GM12878 (cell line): Measurements from ENCODE around the gene LAMA4. TPM values are rescaled to one million over a fixed set of nuclear protein-coding genes. Genes with fewer than 3 reads are reported as not detected.

ENCODE experiments used
- ATAC-seq: fragments of 200-7000 bp; cut with Tn5 transposase; 3 replicates; pipeline ENCODE4 v1.9.1; 2020; ENCODE audit warnings: mild to moderate bottlenecking, moderate library complexity
- BruUV-seq: library from RNA; stranded (reverse); fragments of 400-500 nt; replicated peaks from 2 replicates; lab custom pipeline; 2021; lab: Mats Ljungman, UMichigan
- CTCF ChIA-PET: fragments of 300-600 bp; sonication (Branson Sonifier 250); formaldehyde crosslinking; extraction: SDS; loops from one replicate; lab custom pipeline; 2021; ENCODE audit warnings: inconsistent platforms; lab: Yijun Ruan, JAX
- POLR2A ChIA-PET: fragments of 350-600 bp; formaldehyde crosslinking; extraction: SDS; loops from one replicate; lab custom pipeline; 2021; ENCODE audit warnings: inconsistent platforms; lab: Charles Lee
- RAD21 ChIA-PET: fragments of 300-600 bp; sonication (Branson Sonifier 250); formaldehyde crosslinking; loops from one replicate; lab custom pipeline; 2023; ENCODE audit warnings: antibody characterized with exemption; ENCODE audit not compliant: unreplicated experiment; lab: Charles Lee
- SMC1A ChIA-PET: fragments of 300-600 bp; sonication (Branson Sonifier 250); formaldehyde crosslinking; loops from one replicate; lab custom pipeline; 2023; ENCODE audit not compliant: unreplicated experiment, uncharacterized antibody; lab: Charles Lee
- DNase-seq: peaks from one replicate; pipeline ENCODE4 v3.0.0-alpha.2; 2011; ENCODE audit warnings: low read depth, low spot score
- FAIRE-seq: peaks from 3 replicates; lab custom pipeline; 2011; peaks lifted over from hg19 to GRCh38; lab: Jason Lieb, UNC
- H2AFZ ChIP-seq: 2 replicates; pipeline ENCODE4 v1.6.0; 2011; ENCODE audit warnings: low read depth, low read length, control low read depth; ENCODE audit not compliant: control insufficient read depth
- H3K27ac ChIP-seq: 2 replicates; pipeline ENCODE4 v1.5.1; 2011; ENCODE audit warnings: control low read depth; ENCODE audit not compliant: control insufficient read depth, insufficient read depth
- H3K27me3 ChIP-seq, 2 experiments: replicated peaks in 1 of 2; 2 replicates each; pipeline versions ENCODE4 v1.6.0 to v1.6.1; 2011; ENCODE audit warnings: low read length in 1 of 2; ENCODE audit not compliant: control insufficient read depth in 2 of 2, insufficient read depth in 2 of 2
- H3K36me3 ChIP-seq, 2 experiments: 2 replicates each; pipeline ENCODE4 v1.5.1; 2011; ENCODE audit warnings: low read length in 1 of 2; ENCODE audit not compliant: control insufficient read depth in 2 of 2, insufficient read depth in 2 of 2
- H3K4me1 ChIP-seq: 2 replicates; pipeline ENCODE4 v1.6.1; 2011; ENCODE audit warnings: mild to moderate bottlenecking, low read length, moderate library complexity, mixed read lengths; ENCODE audit not compliant: control insufficient read depth, insufficient read depth
- H3K4me2 ChIP-seq: 2 replicates; pipeline ENCODE4 v1.6.0; 2011; ENCODE audit warnings: control low read depth; ENCODE audit not compliant: control insufficient read depth, insufficient read depth
- H3K4me3 ChIP-seq: fragments of 200-600 bp; sonication (generic); 2 replicates; pipeline ENCODE4 v1.5.1; 2016
- H3K79me2 ChIP-seq: 2 replicates; pipeline ENCODE4 v1.6.0; 2011; ENCODE audit warnings: low read length; ENCODE audit not compliant: control insufficient read depth, insufficient read depth
- H3K9ac ChIP-seq: 2 replicates; pipeline ENCODE4 v1.8.0; 2011; ENCODE audit warnings: low read length, control low read depth, mixed read lengths; ENCODE audit not compliant: control insufficient read depth, insufficient read depth
- H3K9me3 ChIP-seq: replicated peaks from 3 replicates; pipeline ENCODE4 v1.5.1; 2011; ENCODE audit warnings: mild to moderate bottlenecking, low read length; ENCODE audit not compliant: control insufficient read depth, insufficient read depth
- H4K20me1 ChIP-seq: 2 replicates; pipeline ENCODE4 v1.6.0; 2011; ENCODE audit not compliant: control insufficient read depth, insufficient read depth
- E2F4 ChIP-seq: IDR thresholded peaks from 2 replicates; pipeline ENCODE4 v1.6.1; 2012; ENCODE audit warnings: low read depth, low read length, improper control_type of control experiment
- FOS ChIP-seq: IDR thresholded peaks from 3 replicates; pipeline ENCODE4 v1.6.1; 2011; ENCODE audit warnings: borderline replicate concordance; ENCODE audit not compliant: insufficient read length; ENCODE audit errors: extremely low read depth
- IRF4 ChIP-seq: IDR thresholded peaks from 2 replicates; pipeline ENCODE4 v1.6.1; 2011; ENCODE audit warnings: low read depth, low read length
- IRF5 ChIP-seq: fragments of 450-650 bp; IDR thresholded peaks from 2 replicates; pipeline ENCODE4 v1.6.1; 2017; ENCODE audit warnings: borderline replicate concordance
- JUND ChIP-seq: IDR thresholded peaks from 2 replicates; pipeline ENCODE4 v1.6.1; 2012; ENCODE audit warnings: low read depth, mild to moderate bottlenecking, low read length, improper control_type of control experiment, moderate library complexity
- NFYA ChIP-seq: IDR thresholded peaks from 2 replicates; pipeline ENCODE4 v1.6.1; 2011; ENCODE audit warnings: low read depth, mild to moderate bottlenecking, low read length, improper control_type of control experiment, borderline replicate concordance
- NRF1 ChIP-seq: conservative IDR thresholded peaks from 2 replicates; pipeline ENCODE4 v1.6.1; 2011; ENCODE audit warnings: mild to moderate bottlenecking, low read depth, low read length, improper control_type of control experiment
- POU2F2 ChIP-seq: IDR thresholded peaks from 3 replicates; pipeline ENCODE4 v1.6.1; 2011; ENCODE audit warnings: low read depth, mild to moderate bottlenecking, low read length, borderline replicate concordance
- RBBP5 ChIP-seq: fragments of 200-600 bp; sonication (generic); conservative IDR thresholded peaks from 2 replicates; pipeline ENCODE4 v1.6.1; 2016
- SMC3 ChIP-seq: IDR thresholded peaks from 2 replicates; pipeline ENCODE4 v1.6.1; 2011; ENCODE audit warnings: low read length, improper control_type of control experiment, borderline replicate concordance
- SRF ChIP-seq, 2 experiments: IDR thresholded peaks; 2 replicates each; pipeline ENCODE4 v1.6.1; 2011; ENCODE audit warnings: low read depth in 2 of 2, low read length in 2 of 2, mild to moderate bottlenecking in 1 of 2, moderate library complexity in 1 of 2
- TAF1 ChIP-seq: IDR thresholded peaks from 2 replicates; pipeline ENCODE4 v1.6.1; 2011; ENCODE audit warnings: mild to moderate bottlenecking, low read depth, low read length, borderline replicate concordance
- TBL1XR1 ChIP-seq: IDR thresholded peaks from 2 replicates; pipeline ENCODE4 v1.6.1; 2012; ENCODE audit warnings: low read depth, low read length, improper control_type of control experiment
- WGBS: methylation state at CpG from one replicate; pipeline ENCODE4 v1.1.6; 2016; ENCODE audit warnings: low lambda C conversion rate; ENCODE audit not compliant: insufficient replicate concordance, insufficient coverage; ENCODE audit errors: missing lambda C conversion rate; 5-methylcytosine and 5-hydroxymethylcytosine counted together
- in situ Hi-C: fragments of 300-500 bp; cut with MboI; formaldehyde crosslinking; loops from 9 replicates; pipeline ENCODE4 v1.14.3; 2018; ENCODE audit warnings: mixed read lengths
- intact Hi-C: fragments of 100-400 bp; cut with micrococcal nuclease; formaldehyde crosslinking; loops from one replicate; pipeline ENCODE4 v1.14.2; 2022; ENCODE audit not compliant: unreplicated experiment
- polyA plus RNA-seq, 11 experiments: library from polyadenylated mRNA; depleted of rRNA in 4 of 11; unstranded in 6 of 11; stranded (reverse) in 5 of 11; fragments of >200 nt; fragmentation: Nextera tagmentation in 4 of 11; fragmentation: Illumina TruSeq in 1 of 11; extraction: Ambion mirVana in 4 of 11; extraction: Trizol in 1 of 11; gene quantifications; 1 replicate in 1 of 11; 2 replicates in 10 of 11; pipeline versions ENCODE4 v1.2.1 to v1.2.3, GENCODE V29; 2011 to 2016; ENCODE audit warnings: inconsistent platforms in 2 of 11, missing spikeins in 2 of 11, low read depth in 1 of 11
- total RNA-seq, 4 experiments: library from RNA; depleted of rRNA in 3 of 4; stranded (reverse); fragments of >200 nt in 3 of 4; fragmentation: Illumina TruSeq in 1 of 4; extraction: Trizol in 1 of 4; gene quantifications; 2 replicates each; pipeline versions ENCODE4 v1.2.1 to v1.2.3, GENCODE V29; 2013 to 2021
- TF ChIP-seq, protein P1 (sequence below): fragments of 450-650 bp; conservative IDR thresholded peaks from 2 replicates; pipeline ENCODE4 v1.6.1; 2017; ENCODE audit warnings: mild to moderate bottlenecking, moderate library complexity
- TF ChIP-seq, protein P2 (sequence below): fragments of 450-650 bp; IDR thresholded peaks from 2 replicates; pipeline ENCODE4 v1.6.1; 2017; ENCODE audit warnings: mild to moderate bottlenecking

The LAMA4 gene
- total and polyA plus RNA-seq, 10 of the 15 experiments (the other 5 are each of a cell fraction or from before 2014, with no cell fraction given) = 0.11 to 0.21 (median 0.14) TPM; not detected in 7

GRCh38 chr6:112243861-112244827 lies 10.2 kb downstream of the LAMA4 start:
- Histone ChIP-seq H3K4me2 (no peak overlapping the region), H3K9me3 (no peaks in the 10 kb centered on the region), H3K79me2 (no peaks in the 10 kb centered on the region), H3K36me3 (no peaks in the 10 kb centered on the region), H3K4me3 (no peak overlapping the region), H2AFZ (no peak overlapping the region)
- BruUV-seq = no TSS peak
- ChIA-PET SMC1A (no interaction called here), RAD21 (no interaction called here)
- in situ Hi-C loops = no loop called here
- intact Hi-C loops = no loop called here
- TF ChIP-seq POU2F2 = no peak
- no peak for TF ChIP-seq SRF (IDR thresholded peaks at IDR 0.05; ENCODE audit: low read depth in 2 of 2, low read length in 2 of 2)
- TF ChIP-seq RBBP5 = no peak
- no peak for TF ChIP-seq FOS
- no peak for TF ChIP-seq NRF1
- TF ChIP-seq, protein P1, sequence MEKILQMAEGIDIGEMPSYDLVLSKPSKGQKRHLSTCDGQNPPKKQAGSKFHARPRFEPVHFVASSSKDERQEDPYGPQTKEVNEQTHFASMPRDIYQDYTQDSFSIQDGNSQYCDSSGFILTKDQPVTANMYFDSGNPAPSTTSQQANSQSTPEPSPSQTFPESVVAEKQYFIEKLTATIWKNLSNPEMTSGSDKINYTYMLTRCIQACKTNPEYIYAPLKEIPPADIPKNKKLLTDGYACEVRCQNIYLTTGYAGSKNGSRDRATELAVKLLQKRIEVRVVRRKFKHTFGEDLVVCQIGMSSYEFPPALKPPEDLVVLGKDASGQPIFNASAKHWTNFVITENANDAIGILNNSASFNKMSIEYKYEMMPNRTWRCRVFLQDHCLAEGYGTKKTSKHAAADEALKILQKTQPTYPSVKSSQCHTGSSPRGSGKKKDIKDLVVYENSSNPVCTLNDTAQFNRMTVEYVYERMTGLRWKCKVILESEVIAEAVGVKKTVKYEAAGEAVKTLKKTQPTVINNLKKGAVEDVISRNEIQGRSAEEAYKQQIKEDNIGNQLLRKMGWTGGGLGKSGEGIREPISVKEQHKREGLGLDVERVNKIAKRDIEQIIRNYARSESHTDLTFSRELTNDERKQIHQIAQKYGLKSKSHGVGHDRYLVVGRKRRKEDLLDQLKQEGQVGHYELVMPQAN = no peak
- TF ChIP-seq NFYA = no peak
- no peak for TF ChIP-seq TBL1XR1
- TF ChIP-seq E2F4 = no peak
- TF ChIP-seq JUND = no peak
- no peak for TF ChIP-seq IRF5
- no peak for TF ChIP-seq IRF4
- no peak for TF ChIP-seq SMC3
- TF ChIP-seq, protein P2, sequence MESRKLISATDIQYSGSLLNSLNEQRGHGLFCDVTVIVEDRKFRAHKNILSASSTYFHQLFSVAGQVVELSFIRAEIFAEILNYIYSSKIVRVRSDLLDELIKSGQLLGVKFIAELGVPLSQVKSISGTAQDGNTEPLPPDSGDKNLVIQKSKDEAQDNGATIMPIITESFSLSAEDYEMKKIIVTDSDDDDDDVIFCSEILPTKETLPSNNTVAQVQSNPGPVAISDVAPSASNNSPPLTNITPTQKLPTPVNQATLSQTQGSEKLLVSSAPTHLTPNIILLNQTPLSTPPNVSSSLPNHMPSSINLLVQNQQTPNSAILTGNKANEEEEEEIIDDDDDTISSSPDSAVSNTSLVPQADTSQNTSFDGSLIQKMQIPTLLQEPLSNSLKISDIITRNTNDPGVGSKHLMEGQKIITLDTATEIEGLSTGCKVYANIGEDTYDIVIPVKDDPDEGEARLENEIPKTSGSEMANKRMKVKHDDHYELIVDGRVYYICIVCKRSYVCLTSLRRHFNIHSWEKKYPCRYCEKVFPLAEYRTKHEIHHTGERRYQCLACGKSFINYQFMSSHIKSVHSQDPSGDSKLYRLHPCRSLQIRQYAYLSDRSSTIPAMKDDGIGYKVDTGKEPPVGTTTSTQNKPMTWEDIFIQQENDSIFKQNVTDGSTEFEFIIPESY = no peak
- no peak for TF ChIP-seq TAF1
- TF ChIP-seq, all 136 proteins: peak for 0
- Histone ChIP-seq H4K20me1 (no peaks in the 10 kb centered on the region), H3K27me3 (peaks cover 0 to 2% of the 10 kb centered on the region in 2 experiments; a peak in 1 of 4 replicates), H3K27ac (no peak overlapping the region), H3K9ac (no peak overlapping the region), H3K4me1 (no peaks in the 10 kb centered on the region)
- 43% methylated on average over 11 of the region's 11 CpGs for WGBS
- FAIRE-seq (no peak), ATAC-seq (no peak), DNase-seq (no peak)
- POLR2A ChIA-PET = no interaction called here
- CTCF ChIA-PET = no interaction called here
